K562 (cell line): ENCODE results near the gene VILL. TPM values are rescaled to one million over a fixed set of nuclear protein-coding genes. Genes with fewer than 3 reads are reported as not detected.

Source experiments
- CCNT2 ChIP-seq: IDR thresholded peaks from 2 replicates; pipeline ENCODE4 v1.6.1; 2011; ENCODE audit warnings: borderline replicate concordance, low read depth, mild to moderate bottlenecking, moderate library complexity, mixed read lengths, low read length; ENCODE audit not compliant: insufficient read length; ENCODE audit errors: extremely low read depth
- DIDO1 ChIP-seq: fragments of 450-650 bp; IDR thresholded peaks from 2 replicates; pipeline ENCODE4 v1.6.1; 2016; ENCODE audit warnings: low read depth, missing biosample characterization, missing genetic modification characterization
- ESRRA ChIP-seq: fragments of 450-650 bp; IDR thresholded peaks from 2 replicates; pipeline ENCODE4 v1.6.1; 2014; ENCODE audit warnings: low read depth, mild to moderate bottlenecking, moderate library complexity, borderline replicate concordance
- FOS ChIP-seq: IDR thresholded peaks from 3 replicates; pipeline ENCODE4 v1.6.1; 2011; ENCODE audit not compliant: insufficient read length; ENCODE audit errors: extremely low read depth
- KAT2B ChIP-seq: IDR thresholded peaks from one replicate; pipeline ENCODE4 v1.6.1; 2012; ENCODE audit warnings: low read depth, mild to moderate bottlenecking, control low read depth, inconsistent platforms, low read length, moderate library complexity
- KLF6 ChIP-seq: fragments of 250-450 bp; sonication (Bioruptor Pico); IDR thresholded peaks from 2 replicates; pipeline ENCODE4 v1.4.0; 2020; ENCODE audit warnings: mild to moderate bottlenecking, moderate library complexity, borderline replicate concordance
- MTA2 ChIP-seq: fragments of 450-650 bp; IDR thresholded peaks from 2 replicates; pipeline ENCODE4 v1.6.1; 2016; ENCODE audit warnings: low read depth
- TCFL5 ChIP-seq: fragments of 250-450 bp; sonication (Bioruptor Pico); conservative IDR thresholded peaks from 2 replicates; pipeline ENCODE4 v1.6.1; 2021; ENCODE audit warnings: mild to moderate bottlenecking, moderate library complexity, matching md5 sums
- ZNF436 ChIP-seq: fragments of 250-450, 450-650 bp; sonication (Bioruptor Pico); formaldehyde crosslinking; IDR thresholded peaks from 2 replicates; pipeline ENCODE4 v1.7.0; 2020; ENCODE audit warnings: mild to moderate bottlenecking
- ZNF644 ChIP-seq: fragments of 200-800 bp; sonication (Bioruptor generic); IDR thresholded peaks from 2 replicates; pipeline ENCODE4 v1.6.1; 2016; ENCODE audit warnings: low read depth, missing genetic modification characterization, missing compliant biosample characterization
- polyA plus RNA-seq, 8 experiments: library from polyadenylated mRNA; depleted of rRNA in 4 of 8; stranded (reverse) in 5 of 8; unstranded in 3 of 8; fragments of >200 nt; fragmentation: Nextera tagmentation in 2 of 8; fragmentation: Illumina TruSeq in 1 of 8; extraction: Ambion mirVana in 2 of 8; extraction: Trizol in 1 of 8; gene quantifications; 2 replicates each; pipeline versions ENCODE4 v1.2.1 to v1.2.3, GENCODE V29; 2011 to 2014; ENCODE audit warnings: inconsistent platforms in 1 of 8, missing spikeins in 1 of 8
- total RNA-seq, 7 experiments: library from RNA; depleted of rRNA in 6 of 7; stranded (reverse); fragments of >200 nt in 6 of 7; fragmentation: Illumina TruSeq in 2 of 7; extraction: Trizol in 2 of 7; gene quantifications; 2 replicates each; pipeline versions ENCODE4 v1.2.1 to v1.2.3, GENCODE V29; 2011 to 2021; ENCODE audit warnings: low replicate concordance in 1 of 7
- TF ChIP-seq, protein P1 (sequence below): fragments of 250-450 bp; sonication (Bioruptor Pico); IDR thresholded peaks from 2 replicates; pipeline ENCODE4 v1.9.0; 2021; ENCODE audit warnings: mild to moderate bottlenecking
- TF ChIP-seq, protein P2 (sequence below), 2 experiments: fragments of 450-650 bp; conservative IDR thresholded peaks; 2 replicates each; pipeline ENCODE4 v1.6.1; 2017; ENCODE audit warnings: mild to moderate bottlenecking in 2 of 2, moderate library complexity in 2 of 2
- TF ChIP-seq, protein P3 (sequence below): fragments of 450-650 bp; IDR thresholded peaks from 2 replicates; pipeline ENCODE4 v1.6.1; 2017; ENCODE audit warnings: mild to moderate bottlenecking, moderate library complexity
- TF ChIP-seq, protein P4 (sequence below): sonication (generic); formaldehyde crosslinking; IDR thresholded peaks from 2 replicates; pipeline ENCODE4 v1.9.0; 2022; ENCODE audit warnings: mild to moderate bottlenecking, missing genetic modification reagents
- TF ChIP-seq, protein P5 (sequence below): fragments of 450-650 bp; conservative IDR thresholded peaks from 2 replicates; pipeline ENCODE4 v1.6.1; 2016; ENCODE audit warnings: missing genetic modification characterization, low read depth, mild to moderate bottlenecking, missing compliant biosample characterization, moderate library complexity
- TF ChIP-seq, protein P6 (sequence below): fragments of 200-800 bp; sonication (Bioruptor generic); IDR thresholded peaks from 2 replicates; pipeline ENCODE4 v1.6.1; 2016; ENCODE audit warnings: missing genetic modification characterization, missing compliant biosample characterization

The VILL gene
- total and polyA plus RNA-seq, 9 of the 15 experiments (the other 6 are each of a cell fraction or from before 2014, with no cell fraction given), result 0.11 to 16.0 (median 8.8) TPM

DNA sequence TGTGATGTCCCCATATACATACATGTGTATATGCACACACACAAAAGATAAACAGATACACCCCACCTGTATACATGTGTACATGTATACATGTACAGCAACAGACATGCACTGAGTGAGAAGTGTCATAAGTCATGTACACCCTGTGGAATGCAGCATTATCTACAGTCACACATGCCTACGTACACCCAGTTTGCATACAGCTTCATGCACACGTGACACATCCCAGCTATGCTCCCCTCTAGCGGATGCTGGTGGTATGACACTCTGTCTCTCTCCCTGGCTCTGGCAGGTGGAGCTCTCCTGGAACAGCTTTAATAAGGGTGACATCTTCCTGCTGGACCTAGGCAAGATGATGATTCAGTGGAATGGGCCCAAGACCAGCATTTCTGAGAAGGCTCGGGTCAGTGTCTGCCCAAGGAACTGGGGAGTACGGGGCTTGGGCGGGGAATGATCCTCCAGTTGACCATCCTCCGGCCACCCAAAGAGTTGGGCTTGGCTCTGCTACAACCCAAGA lies 6.3 kb downstream of the VILL start (continued):
- TF ChIP-seq KAT2B (no peak), KLF6 (no peak), TCFL5 (no peak), ZNF644 (tag) (no peak), ESRRA (peak; percentile 51; the same call in 1 of the 2 replicates), CCNT2 (no peak), ZNF436 (CRISPR knock-in tag) (no peak), MTA2 (peak; percentile 42; the same call in 1 of the 2 replicates), FOS (peak; percentile 1), DIDO1 (tag) (peak; percentile 74)
- TF ChIP-seq, protein P1, sequence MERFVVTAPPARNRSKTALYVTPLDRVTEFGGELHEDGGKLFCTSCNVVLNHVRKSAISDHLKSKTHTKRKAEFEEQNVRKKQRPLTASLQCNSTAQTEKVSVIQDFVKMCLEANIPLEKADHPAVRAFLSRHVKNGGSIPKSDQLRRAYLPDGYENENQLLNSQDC (CRISPR knock-in tag), result no peak
- TF ChIP-seq, protein P2, sequence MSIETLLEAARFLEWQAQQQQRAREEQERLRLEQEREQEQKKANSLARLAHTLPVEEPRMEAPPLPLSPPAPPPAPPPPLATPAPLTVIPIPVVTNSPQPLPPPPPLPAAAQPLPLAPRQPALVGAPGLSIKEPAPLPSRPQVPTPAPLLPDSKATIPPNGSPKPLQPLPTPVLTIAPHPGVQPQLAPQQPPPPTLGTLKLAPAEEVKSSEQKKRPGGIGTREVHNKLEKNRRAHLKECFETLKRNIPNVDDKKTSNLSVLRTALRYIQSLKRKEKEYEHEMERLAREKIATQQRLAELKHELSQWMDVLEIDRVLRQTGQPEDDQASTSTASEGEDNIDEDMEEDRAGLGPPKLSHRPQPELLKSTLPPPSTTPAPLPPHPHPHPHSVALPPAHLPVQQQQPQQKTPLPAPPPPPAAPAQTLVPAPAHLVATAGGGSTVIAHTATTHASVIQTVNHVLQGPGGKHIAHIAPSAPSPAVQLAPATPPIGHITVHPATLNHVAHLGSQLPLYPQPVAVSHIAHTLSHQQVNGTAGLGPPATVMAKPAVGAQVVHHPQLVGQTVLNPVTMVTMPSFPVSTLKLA (conservative IDR thresholded peaks at IDR 0.05), result peak; percentile 94 to 95
- TF ChIP-seq, protein P3, sequence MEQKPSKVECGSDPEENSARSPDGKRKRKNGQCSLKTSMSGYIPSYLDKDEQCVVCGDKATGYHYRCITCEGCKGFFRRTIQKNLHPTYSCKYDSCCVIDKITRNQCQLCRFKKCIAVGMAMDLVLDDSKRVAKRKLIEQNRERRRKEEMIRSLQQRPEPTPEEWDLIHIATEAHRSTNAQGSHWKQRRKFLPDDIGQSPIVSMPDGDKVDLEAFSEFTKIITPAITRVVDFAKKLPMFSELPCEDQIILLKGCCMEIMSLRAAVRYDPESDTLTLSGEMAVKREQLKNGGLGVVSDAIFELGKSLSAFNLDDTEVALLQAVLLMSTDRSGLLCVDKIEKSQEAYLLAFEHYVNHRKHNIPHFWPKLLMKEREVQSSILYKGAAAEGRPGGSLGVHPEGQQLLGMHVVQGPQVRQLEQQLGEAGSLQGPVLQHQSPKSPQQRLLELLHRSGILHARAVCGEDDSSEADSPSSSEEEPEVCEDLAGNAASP, result no peak
- TF ChIP-seq, protein P4, sequence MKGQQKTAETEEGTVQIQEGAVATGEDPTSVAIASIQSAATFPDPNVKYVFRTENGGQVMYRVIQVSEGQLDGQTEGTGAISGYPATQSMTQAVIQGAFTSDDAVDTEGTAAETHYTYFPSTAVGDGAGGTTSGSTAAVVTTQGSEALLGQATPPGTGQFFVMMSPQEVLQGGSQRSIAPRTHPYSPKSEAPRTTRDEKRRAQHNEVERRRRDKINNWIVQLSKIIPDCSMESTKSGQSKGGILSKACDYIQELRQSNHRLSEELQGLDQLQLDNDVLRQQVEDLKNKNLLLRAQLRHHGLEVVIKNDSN (CRISPR knock-in tag), result peak; percentile 100
- TF ChIP-seq, protein P5, sequence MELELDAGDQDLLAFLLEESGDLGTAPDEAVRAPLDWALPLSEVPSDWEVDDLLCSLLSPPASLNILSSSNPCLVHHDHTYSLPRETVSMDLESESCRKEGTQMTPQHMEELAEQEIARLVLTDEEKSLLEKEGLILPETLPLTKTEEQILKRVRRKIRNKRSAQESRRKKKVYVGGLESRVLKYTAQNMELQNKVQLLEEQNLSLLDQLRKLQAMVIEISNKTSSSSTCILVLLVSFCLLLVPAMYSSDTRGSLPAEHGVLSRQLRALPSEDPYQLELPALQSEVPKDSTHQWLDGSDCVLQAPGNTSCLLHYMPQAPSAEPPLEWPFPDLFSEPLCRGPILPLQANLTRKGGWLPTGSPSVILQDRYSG (tag), result no peak; the same call in 1 of the 2 replicates
- TF ChIP-seq, protein P6, sequence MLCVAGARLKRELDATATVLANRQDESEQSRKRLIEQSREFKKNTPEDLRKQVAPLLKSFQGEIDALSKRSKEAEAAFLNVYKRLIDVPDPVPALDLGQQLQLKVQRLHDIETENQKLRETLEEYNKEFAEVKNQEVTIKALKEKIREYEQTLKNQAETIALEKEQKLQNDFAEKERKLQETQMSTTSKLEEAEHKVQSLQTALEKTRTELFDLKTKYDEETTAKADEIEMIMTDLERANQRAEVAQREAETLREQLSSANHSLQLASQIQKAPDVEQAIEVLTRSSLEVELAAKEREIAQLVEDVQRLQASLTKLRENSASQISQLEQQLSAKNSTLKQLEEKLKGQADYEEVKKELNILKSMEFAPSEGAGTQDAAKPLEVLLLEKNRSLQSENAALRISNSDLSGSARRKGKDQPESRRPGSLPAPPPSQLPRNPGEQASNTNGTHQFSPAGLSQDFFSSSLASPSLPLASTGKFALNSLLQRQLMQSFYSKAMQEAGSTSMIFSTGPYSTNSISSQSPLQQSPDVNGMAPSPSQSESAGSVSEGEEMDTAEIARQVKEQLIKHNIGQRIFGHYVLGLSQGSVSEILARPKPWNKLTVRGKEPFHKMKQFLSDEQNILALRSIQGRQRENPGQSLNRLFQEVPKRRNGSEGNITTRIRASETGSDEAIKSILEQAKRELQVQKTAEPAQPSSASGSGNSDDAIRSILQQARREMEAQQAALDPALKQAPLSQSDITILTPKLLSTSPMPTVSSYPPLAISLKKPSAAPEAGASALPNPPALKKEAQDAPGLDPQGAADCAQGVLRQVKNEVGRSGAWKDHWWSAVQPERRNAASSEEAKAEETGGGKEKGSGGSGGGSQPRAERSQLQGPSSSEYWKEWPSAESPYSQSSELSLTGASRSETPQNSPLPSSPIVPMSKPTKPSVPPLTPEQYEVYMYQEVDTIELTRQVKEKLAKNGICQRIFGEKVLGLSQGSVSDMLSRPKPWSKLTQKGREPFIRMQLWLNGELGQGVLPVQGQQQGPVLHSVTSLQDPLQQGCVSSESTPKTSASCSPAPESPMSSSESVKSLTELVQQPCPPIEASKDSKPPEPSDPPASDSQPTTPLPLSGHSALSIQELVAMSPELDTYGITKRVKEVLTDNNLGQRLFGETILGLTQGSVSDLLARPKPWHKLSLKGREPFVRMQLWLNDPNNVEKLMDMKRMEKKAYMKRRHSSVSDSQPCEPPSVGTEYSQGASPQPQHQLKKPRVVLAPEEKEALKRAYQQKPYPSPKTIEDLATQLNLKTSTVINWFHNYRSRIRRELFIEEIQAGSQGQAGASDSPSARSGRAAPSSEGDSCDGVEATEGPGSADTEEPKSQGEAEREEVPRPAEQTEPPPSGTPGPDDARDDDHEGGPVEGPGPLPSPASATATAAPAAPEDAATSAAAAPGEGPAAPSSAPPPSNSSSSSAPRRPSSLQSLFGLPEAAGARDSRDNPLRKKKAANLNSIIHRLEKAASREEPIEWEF, result no peak
